GM10248 (cell line): ENCODE measurements around the gene CCNC.

ENCODE experiments used
- CTCF ChIA-PET: fragments of 300-600 bp; sonication (Branson Sonifier 250); formaldehyde crosslinking; extraction: SDS; loops from one replicate; lab custom pipeline; 2021; ENCODE audit warnings: antibody characterized with exemption; lab: Yijun Ruan, JAX
- POLR2A ChIA-PET: fragments of 350-650 bp; sonication (Branson Sonifier 250); formaldehyde crosslinking; extraction: SDS; loops from one replicate; lab custom pipeline; 2020; ENCODE audit warnings: antibody characterized with exemption; lab: Yijun Ruan, JAX
- DNase-seq: peaks from one replicate; pipeline ENCODE4 v3.0.0; 2012; ENCODE audit errors: extremely low spot score
- TF ChIP-seq, protein P1 (sequence below): IDR thresholded peaks from 2 replicates; pipeline ENCODE4 v1.5.1; 2012; ENCODE audit warnings: mild to moderate bottlenecking, low read depth; ENCODE audit errors: extremely low read depth, missing control alignments, control extremely low read depth

Gene CCNC

DNA sequence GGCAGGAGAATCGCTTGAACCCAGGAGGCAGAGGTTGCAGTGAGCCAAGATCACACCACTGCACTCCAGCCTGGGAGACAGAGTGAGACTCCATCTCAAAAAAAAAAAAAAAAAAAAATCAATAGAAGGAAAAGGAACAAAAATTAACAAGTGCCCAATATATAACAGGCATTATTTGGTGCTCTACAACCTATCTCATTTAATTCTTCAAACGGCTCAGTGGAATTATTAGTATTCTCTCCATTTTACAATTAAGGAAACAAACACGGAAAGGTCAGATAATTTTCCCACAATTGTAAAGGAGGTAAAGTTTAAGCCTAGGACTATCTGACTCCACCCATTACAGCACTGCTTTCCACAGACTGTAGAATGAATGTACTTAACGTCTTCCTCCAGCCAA, 19.8 kb downstream of the CCNC start:
- POLR2A ChIA-PET, result no interaction called here

DNA sequence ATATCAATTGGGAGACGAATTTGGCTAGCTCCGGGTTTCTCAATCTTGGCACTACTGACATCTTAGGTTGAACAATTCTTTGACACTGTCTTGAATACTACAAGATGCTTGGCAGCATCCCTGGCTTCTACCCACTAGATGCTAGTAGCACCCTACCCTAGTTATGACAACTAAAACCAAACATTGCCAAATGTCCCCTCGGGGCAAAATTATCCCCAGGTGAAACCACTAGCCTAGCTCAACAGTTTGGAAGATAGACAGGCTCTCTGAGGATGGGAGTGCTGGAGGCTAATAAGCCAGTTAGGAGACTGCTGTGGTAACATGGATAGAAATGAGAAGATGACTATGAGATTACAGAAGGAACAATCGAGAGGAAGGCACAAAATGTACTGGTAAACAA, 20.9 kb downstream of the CCNC start:
- CTCF ChIA-PET, result interaction anchor here (0.8 to 1.2 kb wide), 7 partner anchors 10 to 31 kb away, joined by 3 to 4 read pairs (median 3); no protein-coding TSS in a partner anchor
- TF ChIP-seq, protein P1, sequence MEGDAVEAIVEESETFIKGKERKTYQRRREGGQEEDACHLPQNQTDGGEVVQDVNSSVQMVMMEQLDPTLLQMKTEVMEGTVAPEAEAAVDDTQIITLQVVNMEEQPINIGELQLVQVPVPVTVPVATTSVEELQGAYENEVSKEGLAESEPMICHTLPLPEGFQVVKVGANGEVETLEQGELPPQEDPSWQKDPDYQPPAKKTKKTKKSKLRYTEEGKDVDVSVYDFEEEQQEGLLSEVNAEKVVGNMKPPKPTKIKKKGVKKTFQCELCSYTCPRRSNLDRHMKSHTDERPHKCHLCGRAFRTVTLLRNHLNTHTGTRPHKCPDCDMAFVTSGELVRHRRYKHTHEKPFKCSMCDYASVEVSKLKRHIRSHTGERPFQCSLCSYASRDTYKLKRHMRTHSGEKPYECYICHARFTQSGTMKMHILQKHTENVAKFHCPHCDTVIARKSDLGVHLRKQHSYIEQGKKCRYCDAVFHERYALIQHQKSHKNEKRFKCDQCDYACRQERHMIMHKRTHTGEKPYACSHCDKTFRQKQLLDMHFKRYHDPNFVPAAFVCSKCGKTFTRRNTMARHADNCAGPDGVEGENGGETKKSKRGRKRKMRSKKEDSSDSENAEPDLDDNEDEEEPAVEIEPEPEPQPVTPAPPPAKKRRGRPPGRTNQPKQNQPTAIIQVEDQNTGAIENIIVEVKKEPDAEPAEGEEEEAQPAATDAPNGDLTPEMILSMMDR, result no peak
- POLR2A ChIA-PET, result no interaction called here
- DNase-seq, result no peak

More for the DNA sequence above, 19.8 kb downstream of the CCNC start:
- CTCF ChIA-PET, result no interaction called here
- TF ChIP-seq, protein P1, result no peak
- DNase-seq, result no peak

DNA sequence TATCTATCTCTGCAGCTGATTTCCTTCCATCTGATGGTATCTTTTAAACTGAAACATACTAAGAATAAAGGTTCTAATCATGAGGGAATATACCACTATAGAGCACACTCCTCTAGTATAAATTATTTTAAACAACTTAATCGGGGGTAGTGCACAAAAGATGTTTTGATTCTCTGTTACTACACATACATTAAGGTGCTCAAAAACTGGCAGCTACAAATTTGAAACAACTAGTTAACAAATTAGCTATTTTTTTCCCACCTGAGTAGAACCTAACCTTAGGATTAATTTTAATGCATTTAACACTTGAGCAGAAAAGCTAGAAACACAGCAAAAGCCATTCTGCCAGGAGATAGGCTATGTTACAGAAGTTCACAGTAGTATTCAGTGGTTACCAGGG, 23.0 kb downstream of the CCNC start:
- ChIA-PET CTCF (interaction anchor here (0.7 to 1.5 kb wide), 2 partner anchors 25 to 77 kb away, joined by 3 to 4 read pairs; no protein-coding TSS in a partner anchor), POLR2A (interaction anchor here (0.6 kb wide), 1 partner anchor 9 kb away, joined by 5 read pairs; no protein-coding TSS in a partner anchor)
- TF ChIP-seq, protein P1, result no peak
- DNase-seq, result no peak

DNA sequence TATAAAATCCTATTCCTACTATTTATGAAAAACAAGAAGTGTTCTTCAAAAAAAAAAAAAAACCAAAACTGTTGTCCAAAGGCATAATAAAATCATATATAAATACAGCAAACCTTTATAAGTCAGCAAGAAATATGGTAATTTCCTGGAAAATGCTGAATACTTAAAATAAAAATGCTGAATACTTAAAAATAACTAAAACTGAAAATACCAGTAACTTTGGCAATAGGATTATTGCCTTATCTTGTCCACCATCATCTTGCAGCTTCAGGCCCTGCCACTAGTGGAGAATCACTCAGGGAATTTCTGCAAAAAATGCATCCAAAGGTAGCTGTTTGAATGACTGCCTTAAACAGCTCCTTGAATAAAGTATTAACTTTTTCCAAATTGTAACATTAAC, 24.5 kb downstream of the CCNC start:
- ChIA-PET POLR2A (interaction anchor here (0.6 kb wide), 1 partner anchor 59 kb away, joined by 3 read pairs; no protein-coding TSS in a partner anchor), CTCF (interaction anchor here (1.0 to 1.7 kb wide), 4 partner anchors 14 to 203 kb away, joined by 3 to 5 read pairs (median 3); no protein-coding TSS in a partner anchor)
- DNase-seq, result no peak
- TF ChIP-seq, protein P1, result no peak

DNA sequence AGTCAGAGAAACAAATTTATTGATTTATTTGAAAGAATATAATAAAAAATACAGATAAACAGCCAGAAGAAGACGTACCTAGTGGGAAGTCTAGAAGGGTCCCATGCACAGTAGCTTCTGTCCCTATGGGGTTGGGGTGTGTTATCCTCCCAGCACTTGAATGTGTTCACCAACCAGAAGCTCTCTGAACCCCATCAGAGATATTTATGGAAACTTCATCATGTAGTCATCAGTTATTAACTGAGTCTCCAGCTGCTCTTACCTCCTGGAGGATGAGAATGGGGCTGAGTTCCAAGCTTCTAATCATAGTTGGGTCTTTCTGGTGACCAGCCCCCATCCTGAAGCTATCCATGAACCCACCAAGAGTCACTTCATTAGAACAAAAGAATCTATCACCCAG, 37.8 kb downstream of the CCNC start:
- POLR2A ChIA-PET, result no interaction called here
- TF ChIP-seq, protein P1, result no peak
- DNase-seq, result no peak
- CTCF ChIA-PET, result interaction anchor here (0.8 to 4.3 kb wide), 5 partner anchors 10 to 200 kb away, joined by 3 to 32 read pairs (median 4); no protein-coding TSS in a partner anchor

DNA sequence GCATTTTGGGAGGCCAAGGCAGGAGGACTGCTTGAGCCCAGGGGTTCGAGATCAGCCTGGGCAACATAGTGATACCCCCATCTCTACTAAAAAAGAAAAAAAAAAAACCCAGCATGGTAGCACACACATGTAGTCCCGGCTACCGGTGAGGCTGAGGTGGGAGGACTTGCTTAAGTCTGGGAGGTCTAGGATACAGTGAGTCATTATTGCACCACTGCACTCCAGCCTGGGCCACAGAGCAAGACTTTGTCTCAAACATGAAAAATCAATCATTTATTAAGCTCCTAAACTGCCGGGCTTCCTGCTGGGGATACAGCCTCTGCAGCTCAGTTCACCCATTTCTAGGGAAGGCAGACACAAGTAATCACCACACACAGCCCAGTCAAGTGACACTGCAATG, 45.9 kb downstream of the CCNC start:
- POLR2A ChIA-PET, result no interaction called here
- DNase-seq, result no peak
- CTCF ChIA-PET, result interaction anchor here (0.8 to 4.1 kb wide), 13 partner anchors 9 to 127 kb away, joined by 3 to 32 read pairs (median 6); partner anchors contain the start of gene CCNC
- TF ChIP-seq, protein P1, result no peak
